GM10266 (cell line): ENCODE results near the gene PDE9A.
"Not testable (repeated sequence)": the region's sequence is repeated elsewhere in the genome, so short reads cannot be mapped to it uniquely, and the experiment has no call there.

Experiments used
- DNase-seq: peaks from one replicate; pipeline ENCODE4 v3.0.0; 2012; ENCODE audit errors: extremely low spot score
- TF ChIP-seq, protein P1 (sequence below): IDR thresholded peaks from 2 replicates; pipeline ENCODE4 v1.5.1; 2012; ENCODE audit warnings: mild to moderate bottlenecking, low read depth; ENCODE audit not compliant: control insufficient read depth, insufficient read depth; ENCODE audit errors: missing control alignments

The PDE9A gene

DNA sequence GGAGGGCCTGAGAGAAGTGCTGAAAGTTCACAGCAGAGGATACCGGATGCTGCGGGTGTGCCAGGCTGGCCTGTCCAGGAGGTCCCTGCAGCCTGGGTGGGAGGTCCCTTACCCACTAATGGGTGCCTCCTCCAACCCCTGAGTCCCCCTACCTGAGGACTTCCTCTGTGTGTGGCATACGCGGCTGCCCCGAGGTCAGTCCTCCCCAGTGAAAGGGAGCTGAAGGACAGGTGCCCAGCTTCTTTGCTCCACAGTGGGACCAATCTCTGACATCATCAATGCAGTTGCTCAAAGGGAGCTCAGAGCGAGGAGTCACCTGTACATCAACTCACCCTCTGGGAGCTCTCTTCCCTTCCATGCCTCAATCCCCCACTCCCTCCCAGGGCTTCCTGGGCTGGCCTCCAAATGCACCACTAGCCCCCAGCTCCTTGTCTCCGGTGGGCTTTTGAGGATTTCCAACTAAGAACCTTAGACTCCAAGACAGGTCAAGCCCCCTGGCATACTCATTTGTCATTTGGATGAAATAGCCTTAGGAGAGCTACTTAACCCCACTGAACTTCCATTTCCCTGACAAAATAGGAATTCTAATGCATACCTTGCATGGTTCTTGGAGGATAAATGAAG, 53.9 kb downstream of the PDE9A start:
- no peak for DNase-seq
- TF ChIP-seq, protein P1, sequence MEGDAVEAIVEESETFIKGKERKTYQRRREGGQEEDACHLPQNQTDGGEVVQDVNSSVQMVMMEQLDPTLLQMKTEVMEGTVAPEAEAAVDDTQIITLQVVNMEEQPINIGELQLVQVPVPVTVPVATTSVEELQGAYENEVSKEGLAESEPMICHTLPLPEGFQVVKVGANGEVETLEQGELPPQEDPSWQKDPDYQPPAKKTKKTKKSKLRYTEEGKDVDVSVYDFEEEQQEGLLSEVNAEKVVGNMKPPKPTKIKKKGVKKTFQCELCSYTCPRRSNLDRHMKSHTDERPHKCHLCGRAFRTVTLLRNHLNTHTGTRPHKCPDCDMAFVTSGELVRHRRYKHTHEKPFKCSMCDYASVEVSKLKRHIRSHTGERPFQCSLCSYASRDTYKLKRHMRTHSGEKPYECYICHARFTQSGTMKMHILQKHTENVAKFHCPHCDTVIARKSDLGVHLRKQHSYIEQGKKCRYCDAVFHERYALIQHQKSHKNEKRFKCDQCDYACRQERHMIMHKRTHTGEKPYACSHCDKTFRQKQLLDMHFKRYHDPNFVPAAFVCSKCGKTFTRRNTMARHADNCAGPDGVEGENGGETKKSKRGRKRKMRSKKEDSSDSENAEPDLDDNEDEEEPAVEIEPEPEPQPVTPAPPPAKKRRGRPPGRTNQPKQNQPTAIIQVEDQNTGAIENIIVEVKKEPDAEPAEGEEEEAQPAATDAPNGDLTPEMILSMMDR = no peak

- TF ChIP-seq, protein P1 = no peak
- DNase-seq = no peak
Measured at GRCh38 chr21:42708107-42708506, 54.7 kb downstream of the PDE9A start.

DNA sequence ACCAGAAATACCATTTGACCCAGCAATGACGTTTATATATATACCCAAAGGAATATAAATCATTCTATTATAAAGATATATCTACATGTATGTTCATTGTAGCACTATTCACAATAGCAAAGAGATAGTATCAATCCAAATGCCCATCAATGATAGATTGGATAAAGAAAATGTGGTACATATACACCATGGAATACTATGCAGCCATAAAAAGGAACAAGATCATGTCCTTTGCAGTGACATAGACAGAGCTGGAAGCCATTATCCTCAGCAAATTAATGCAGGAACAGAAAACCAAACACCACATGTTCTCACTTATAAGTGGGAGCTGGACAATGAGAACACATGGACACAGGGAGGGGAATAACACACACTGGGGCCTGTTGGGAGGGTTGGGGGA, 55.5 kb downstream of the PDE9A start:
- DNase-seq = not testable (repeated sequence)

DNA sequence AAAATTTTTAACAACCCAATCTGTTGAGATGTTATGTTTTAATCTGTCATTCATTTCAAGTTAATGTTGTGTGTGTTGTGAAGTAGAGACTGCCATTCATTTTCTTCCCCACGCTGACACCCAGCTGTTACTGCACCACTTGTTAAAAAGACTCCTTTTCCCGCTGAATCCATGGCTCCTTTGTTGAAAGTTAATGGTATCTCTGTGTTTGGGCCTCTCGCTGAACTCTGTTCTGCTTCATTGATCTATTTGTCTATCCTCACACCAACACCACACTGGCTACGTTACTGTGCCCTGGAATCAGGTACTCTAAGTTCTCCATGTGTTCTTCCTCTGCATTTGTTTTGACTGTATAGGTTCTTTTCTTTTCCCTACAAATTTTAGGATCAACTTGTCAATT, 58.2 kb downstream of the PDE9A start:
- TF ChIP-seq, protein P1 = no peak

DNA sequence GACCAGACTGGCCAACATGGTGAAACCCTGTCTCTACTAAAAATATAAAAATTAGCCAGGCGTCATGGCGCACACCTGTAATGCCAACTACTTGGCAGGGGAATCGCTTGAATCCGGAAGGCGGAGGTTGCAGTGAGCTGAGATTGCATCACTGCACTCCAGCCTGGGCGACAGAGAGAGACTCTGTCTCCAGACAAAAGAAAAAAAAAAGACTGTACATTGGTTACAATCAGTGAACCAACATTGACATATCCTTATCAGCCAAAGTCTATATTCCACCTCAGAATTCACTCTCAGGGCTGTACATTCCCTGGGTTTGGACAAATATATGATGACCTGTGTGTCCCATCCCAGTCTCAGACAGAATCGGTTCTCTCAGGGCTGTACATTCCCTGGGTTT, 62.0 kb downstream of the PDE9A start:
- DNase-seq = not testable (repeated sequence)

More for the DNA sequence above, 58.2 kb downstream of the PDE9A start:
- no peak for DNase-seq

DNA sequence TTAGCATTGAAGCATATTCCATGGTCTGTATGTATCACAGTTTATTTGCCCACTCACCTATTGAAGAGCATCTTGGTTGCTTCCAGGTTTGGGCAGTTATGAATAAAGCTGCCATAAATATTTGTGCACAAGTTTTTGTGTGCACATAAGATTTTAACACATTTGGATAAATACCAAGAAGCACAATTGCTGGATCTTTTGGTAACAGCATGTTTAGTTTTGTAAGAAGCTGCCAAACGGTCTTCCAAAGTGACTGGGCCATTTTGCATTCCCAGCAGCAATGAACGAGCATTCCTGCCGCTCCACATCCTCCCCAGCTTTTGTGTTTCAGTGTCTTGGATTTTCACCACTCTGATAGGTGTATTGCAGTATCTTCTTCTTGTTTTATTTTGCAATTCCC, 62.7 kb downstream of the PDE9A start:
- no peak for DNase-seq
- TF ChIP-seq, protein P1 = no peak

- DNase-seq = not testable (repeated sequence)
Measured at GRCh38 chr21:42720484-42720883, 67.1 kb downstream of the PDE9A start.

DNA sequence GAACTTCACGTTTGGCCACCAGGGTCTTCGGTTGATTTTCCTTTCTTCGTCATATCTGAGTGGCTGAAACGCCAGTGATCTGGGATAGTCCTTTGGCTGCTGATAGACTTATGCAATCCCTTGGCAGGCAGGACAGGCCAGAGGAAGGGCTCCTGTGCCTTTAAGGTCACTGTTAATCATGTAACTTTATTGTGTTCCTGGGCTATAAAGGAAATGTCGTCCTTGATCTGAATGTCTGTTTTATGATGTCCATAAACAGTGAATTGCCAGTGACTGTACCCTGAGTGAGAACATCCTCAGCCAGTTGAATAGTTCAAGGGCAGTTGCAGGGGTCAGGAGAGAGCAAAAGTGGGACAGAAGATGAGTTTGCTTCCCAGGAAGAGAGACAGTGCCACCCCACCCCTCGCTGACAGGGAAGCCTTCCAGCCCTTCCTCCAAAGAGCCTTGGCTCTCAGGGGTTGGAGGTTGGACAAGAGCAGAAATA, 68.0 kb downstream of the PDE9A start:
- TF ChIP-seq, protein P1 = no peak

GRCh38 chr21:42722153-42722552, 68.7 kb downstream of the PDE9A start:
- DNase-seq = no peak
- TF ChIP-seq, protein P1 = no peak

More for the DNA sequence above, 68.0 kb downstream of the PDE9A start:
- DNase-seq = no peak
